ENCODE data around the gene EDC3.

EDC3 gene

DNA sequence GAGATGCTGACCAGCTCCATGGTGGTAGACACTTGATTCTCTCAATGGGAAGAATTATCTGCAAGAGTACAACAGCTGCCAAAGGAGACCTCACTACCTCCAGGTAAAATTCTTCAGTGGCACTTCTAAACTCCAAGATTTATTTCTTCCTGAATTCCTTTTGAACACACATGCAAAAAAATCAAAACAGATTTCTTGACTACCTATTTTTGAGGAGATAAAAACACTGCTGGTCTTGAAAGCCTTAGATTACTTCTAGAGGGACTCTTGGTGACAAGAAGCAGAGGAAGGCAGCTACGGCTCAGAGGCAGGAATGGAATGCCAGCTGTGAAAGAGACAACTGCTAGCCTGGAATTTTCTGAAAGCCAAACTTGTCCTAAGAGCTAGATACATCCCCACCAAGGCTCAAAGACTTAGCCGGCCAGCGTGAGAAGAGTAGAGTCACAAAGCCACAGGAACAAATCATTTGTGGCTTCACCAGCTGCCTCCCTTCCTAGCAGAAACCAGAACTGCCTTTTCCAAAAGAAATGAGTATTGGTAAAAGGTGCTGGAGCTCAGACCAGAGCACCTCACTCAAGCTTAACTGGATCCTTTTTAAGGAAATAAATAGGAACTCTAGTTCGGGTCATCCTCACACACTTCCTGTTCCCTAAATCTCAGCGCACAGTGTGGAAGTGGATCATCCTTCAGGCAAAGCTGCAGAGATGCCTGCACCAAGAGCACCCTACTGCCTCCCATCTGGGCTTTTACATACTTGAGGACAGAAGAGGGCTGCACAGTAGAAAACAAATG lies 47.6 kb downstream of the EDC3 start:
- 0 out of 2 replicates have a peak, but pooled peaks cover 4% of the 10 kb centered on the region for H3K79me2 ChIP-seq (ENCODE audit: insufficient read depth, low read depth)
- TF ChIP-seq, protein P1, sequence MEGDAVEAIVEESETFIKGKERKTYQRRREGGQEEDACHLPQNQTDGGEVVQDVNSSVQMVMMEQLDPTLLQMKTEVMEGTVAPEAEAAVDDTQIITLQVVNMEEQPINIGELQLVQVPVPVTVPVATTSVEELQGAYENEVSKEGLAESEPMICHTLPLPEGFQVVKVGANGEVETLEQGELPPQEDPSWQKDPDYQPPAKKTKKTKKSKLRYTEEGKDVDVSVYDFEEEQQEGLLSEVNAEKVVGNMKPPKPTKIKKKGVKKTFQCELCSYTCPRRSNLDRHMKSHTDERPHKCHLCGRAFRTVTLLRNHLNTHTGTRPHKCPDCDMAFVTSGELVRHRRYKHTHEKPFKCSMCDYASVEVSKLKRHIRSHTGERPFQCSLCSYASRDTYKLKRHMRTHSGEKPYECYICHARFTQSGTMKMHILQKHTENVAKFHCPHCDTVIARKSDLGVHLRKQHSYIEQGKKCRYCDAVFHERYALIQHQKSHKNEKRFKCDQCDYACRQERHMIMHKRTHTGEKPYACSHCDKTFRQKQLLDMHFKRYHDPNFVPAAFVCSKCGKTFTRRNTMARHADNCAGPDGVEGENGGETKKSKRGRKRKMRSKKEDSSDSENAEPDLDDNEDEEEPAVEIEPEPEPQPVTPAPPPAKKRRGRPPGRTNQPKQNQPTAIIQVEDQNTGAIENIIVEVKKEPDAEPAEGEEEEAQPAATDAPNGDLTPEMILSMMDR (conservative IDR thresholded peaks at IDR 0.05; ENCODE audit: low read depth, low read length) = no peak
- no peaks in the 10 kb centered on the region for H3K27me3 ChIP-seq (ENCODE audit: insufficient read depth, low read depth)
- H4K20me1 ChIP-seq (ENCODE audit: insufficient read depth) = no peaks in the 10 kb centered on the region
- no peak overlapping the region for H3K9ac ChIP-seq
- no peak overlapping the region for H2AFZ ChIP-seq (ENCODE audit: low read depth)
- H3K4me3 ChIP-seq (IDR thresholded peaks at IDR 0.05; ENCODE audit: insufficient read depth, low read depth, low read length) = no peak overlapping the region
- no peaks in the 10 kb centered on the region for H3K36me3 ChIP-seq (ENCODE audit: insufficient read depth)
- H3K4me1 ChIP-seq (ENCODE audit: low read depth, poor library complexity, severe bottlenecking) = peaks cover 15% of the 10 kb centered on the region
- no peak overlapping the region for H3K27ac ChIP-seq
- H3K4me2 ChIP-seq = no peak overlapping the region

DNA sequence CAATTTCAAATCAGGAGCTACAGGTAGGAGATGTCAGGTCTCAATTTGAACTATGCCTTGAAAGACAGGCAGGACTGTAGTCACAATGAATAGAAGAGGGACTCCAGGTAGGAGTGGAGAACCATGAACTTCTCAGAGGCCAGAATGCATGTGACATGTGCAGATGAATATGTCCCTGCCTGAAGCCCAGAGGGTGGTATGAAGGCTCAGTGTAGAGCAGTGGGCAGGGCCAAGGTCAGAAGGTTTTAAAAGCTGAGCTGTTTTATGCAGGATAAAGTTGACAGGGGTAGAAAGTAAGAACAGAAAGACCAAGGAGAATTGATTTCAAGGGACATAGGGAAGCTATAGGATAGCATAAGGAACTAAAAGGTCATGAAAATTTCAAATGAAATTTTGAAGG lies 49.3 kb downstream of the EDC3 start:
- no peak overlapping the region for H3K4me3 ChIP-seq (IDR thresholded peaks at IDR 0.05; ENCODE audit: insufficient read depth, low read depth, low read length)
- H3K79me2 ChIP-seq (ENCODE audit: insufficient read depth, low read depth) = 0 out of 2 replicates have a peak, but pooled peaks cover 4% of the 10 kb centered on the region
- H4K20me1 ChIP-seq (ENCODE audit: insufficient read depth) = no peaks in the 10 kb centered on the region
- H3K4me2 ChIP-seq = no peak overlapping the region
- peaks cover 14% of the 10 kb centered on the region for H3K4me1 ChIP-seq (ENCODE audit: low read depth, poor library complexity, severe bottlenecking)
- H3K27me3 ChIP-seq (ENCODE audit: insufficient read depth, low read depth) = no peaks in the 10 kb centered on the region
- H2AFZ ChIP-seq (ENCODE audit: low read depth) = no peak overlapping the region
- H3K36me3 ChIP-seq (ENCODE audit: insufficient read depth) = no peaks in the 10 kb centered on the region
- no peak overlapping the region for H3K27ac ChIP-seq
- H3K9ac ChIP-seq = no peak overlapping the region
- TF ChIP-seq, protein P1 (conservative IDR thresholded peaks at IDR 0.05; ENCODE audit: low read depth, low read length) = no peak

DNA sequence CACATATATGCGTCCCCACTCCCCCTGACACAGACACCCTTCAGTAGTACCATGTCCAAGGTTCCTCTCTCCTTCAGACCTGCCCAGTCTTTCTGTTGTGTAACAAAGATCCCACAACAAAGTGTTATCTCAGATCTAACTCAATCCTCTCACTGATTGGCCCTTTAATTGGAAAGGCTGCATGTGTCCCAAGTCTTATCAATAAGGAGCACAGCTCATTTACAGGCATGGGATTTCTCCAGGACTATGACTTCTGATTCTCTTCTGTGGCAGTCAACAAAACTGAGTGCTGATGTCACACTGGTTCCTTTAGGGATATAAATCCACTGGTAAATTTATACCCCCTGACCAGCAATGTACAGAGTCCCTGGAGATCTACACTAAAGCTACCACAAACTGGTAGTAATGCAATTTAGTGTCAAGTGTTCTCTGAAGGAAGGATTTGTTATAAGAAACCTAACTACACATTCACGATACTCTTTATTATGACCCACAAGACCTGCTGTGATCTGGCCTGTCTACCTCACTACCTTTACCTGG lies 52.1 kb downstream of the EDC3 start:
- Histone ChIP-seq H3K4me2 (no peak overlapping the region), H3K27me3 (ENCODE audit: insufficient read depth, low read depth) (no peaks in the 10 kb centered on the region), H3K4me3 (IDR thresholded peaks at IDR 0.05; ENCODE audit: insufficient read depth, low read depth, low read length) (no peak overlapping the region), H3K4me1 (ENCODE audit: low read depth, poor library complexity, severe bottlenecking) (peaks cover 14% of the 10 kb centered on the region), H2AFZ (ENCODE audit: low read depth) (no peak overlapping the region), H3K36me3 (ENCODE audit: insufficient read depth) (no peaks in the 10 kb centered on the region), H3K9ac (no peak overlapping the region), H3K27ac (no peak overlapping the region), H4K20me1 (ENCODE audit: insufficient read depth) (no peaks in the 10 kb centered on the region), H3K79me2 (ENCODE audit: insufficient read depth, low read depth) (no peaks in the 10 kb centered on the region)
- TF ChIP-seq, protein P1 (conservative IDR thresholded peaks at IDR 0.05; ENCODE audit: low read depth, low read length) = no peak

DNA sequence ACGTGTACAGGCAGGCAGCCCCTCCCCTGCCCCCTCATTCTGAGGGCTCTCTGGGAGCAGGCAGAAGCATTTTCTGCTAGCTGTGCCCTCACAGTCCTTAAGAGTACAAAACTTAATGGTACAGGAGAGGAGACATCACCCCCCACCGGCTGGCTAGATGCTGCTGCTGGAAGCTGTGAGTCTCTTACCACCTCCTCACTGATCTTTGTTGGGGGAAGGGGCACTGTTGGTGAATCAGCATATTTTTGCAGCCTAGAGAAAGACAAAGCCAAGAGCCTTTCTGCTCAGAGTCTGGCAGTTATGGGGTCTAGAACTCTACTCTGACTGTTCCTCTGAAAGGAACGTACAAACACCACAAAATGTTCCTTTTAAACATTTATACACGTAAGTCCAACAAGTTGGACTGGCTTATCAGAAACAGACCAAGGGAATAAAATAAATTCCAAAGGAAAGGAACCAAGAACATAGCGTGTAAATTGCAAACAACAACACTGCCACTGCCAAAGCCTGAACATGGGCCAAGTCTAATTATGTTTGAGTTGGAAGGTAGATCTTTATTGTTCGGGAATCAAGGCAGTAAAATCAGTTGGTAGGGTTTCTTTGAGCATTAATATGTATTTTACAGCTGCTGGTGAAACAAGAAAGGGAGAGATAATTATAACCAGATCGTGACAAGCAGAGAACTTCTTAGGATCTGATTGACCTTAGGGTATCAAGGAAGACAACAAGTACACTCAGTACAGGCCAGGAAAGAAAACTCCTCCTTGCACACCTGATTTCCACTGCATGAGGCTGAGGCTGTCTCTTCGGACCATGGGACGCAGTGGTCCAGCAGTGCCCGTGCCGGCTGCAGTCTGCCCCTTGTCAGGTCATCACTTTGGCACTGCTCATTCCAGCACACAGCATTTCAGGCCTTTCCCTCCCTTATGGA lies 52.8 kb downstream of the EDC3 start:
- Histone ChIP-seq H3K79me2 (ENCODE audit: insufficient read depth, low read depth) (no peaks in the 10 kb centered on the region), H4K20me1 (ENCODE audit: insufficient read depth) (no peaks in the 10 kb centered on the region), H3K4me3 (IDR thresholded peaks at IDR 0.05; ENCODE audit: insufficient read depth, low read depth, low read length) (no peak overlapping the region), H3K27me3 (ENCODE audit: insufficient read depth, low read depth) (no peaks in the 10 kb centered on the region), H3K4me2 (no peak overlapping the region), H3K36me3 (ENCODE audit: insufficient read depth) (no peaks in the 10 kb centered on the region), H3K4me1 (ENCODE audit: low read depth, poor library complexity, severe bottlenecking) (peaks cover 14% of the 10 kb centered on the region), H3K27ac (no peak overlapping the region), H3K9ac (no peak overlapping the region), H2AFZ (ENCODE audit: low read depth) (no peak overlapping the region)
- TF ChIP-seq, protein P1 (conservative IDR thresholded peaks at IDR 0.05; ENCODE audit: low read depth, low read length) = no peak

All from KMS-11 (cell line).